Fibroblast of villous mesenchyme (primary cell): ENCODE measurements around the gene SPACA5B. TPM values are rescaled to one million over a fixed set of nuclear protein-coding genes. Genes with fewer than 3 reads are reported as not detected.
"Not testable (repeated sequence)": the region's sequence is repeated elsewhere in the genome, so short reads cannot be mapped to it uniquely, and the experiment has no call there.

Experiments
- DNase-seq: peaks from one replicate; pipeline ENCODE4 v3.0.0-alpha.2; 2010; ENCODE audit warnings: low read depth
- H3K4me3 ChIP-seq: 2 replicates; pipeline ENCODE4 v1.5.1; 2011; ENCODE audit warnings: low read depth, mild to moderate bottlenecking, low read length
- total RNA-seq: library from RNA; depleted of rRNA; stranded (reverse); fragments of >200 nt; gene quantifications from 2 replicates; pipeline ENCODE4 v1.2.3, GENCODE V29; 2012
- TF ChIP-seq, protein P1 (sequence below): IDR thresholded peaks from 2 replicates; pipeline ENCODE4 v1.5.1; 2012; ENCODE audit warnings: low read depth, mild to moderate bottlenecking, low read length; ENCODE audit not compliant: insufficient read depth

SPACA5B gene
- not detected in 2 replicates for total RNA-seq

DNA sequence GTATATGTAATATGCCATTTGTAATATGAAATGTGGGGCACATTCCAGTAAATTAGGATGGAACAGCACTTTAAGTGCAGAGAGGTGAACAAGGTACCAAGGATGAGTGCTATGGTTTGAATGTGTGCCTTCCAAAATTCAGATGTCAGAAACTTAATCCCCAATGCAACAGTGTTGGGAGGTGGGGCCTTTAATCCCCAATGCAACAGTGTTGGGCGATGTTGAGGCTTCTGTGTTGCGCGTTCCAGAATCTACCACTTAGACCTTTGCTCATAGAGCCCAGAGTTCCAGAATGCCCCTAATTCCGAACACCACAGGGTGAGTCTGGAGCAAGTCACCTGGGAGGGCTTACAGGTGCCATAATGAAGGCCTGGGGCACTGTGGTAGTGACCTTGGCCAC is at the start of gene SPACA5B:
Gene SPACA5B, plus strand, starts transcription at position 301 of the 400 bp plus-strand sequence. Its CDS starts 62 bp downstream, at position 363.
- not testable (repeated sequence) for H3K4me3 ChIP-seq, DNase-seq

GRCh38 chrX:48083212-48083611 is 47.2 kb upstream of the SPACA5B start:
- H3K4me3 ChIP-seq, result no peak overlapping the region
- TF ChIP-seq, protein P1, sequence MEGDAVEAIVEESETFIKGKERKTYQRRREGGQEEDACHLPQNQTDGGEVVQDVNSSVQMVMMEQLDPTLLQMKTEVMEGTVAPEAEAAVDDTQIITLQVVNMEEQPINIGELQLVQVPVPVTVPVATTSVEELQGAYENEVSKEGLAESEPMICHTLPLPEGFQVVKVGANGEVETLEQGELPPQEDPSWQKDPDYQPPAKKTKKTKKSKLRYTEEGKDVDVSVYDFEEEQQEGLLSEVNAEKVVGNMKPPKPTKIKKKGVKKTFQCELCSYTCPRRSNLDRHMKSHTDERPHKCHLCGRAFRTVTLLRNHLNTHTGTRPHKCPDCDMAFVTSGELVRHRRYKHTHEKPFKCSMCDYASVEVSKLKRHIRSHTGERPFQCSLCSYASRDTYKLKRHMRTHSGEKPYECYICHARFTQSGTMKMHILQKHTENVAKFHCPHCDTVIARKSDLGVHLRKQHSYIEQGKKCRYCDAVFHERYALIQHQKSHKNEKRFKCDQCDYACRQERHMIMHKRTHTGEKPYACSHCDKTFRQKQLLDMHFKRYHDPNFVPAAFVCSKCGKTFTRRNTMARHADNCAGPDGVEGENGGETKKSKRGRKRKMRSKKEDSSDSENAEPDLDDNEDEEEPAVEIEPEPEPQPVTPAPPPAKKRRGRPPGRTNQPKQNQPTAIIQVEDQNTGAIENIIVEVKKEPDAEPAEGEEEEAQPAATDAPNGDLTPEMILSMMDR, result peak; percentile 56
- peak; percentile 46 for DNase-seq

- H3K4me3 ChIP-seq, result no peak overlapping the region
- no peak for DNase-seq
- TF ChIP-seq, protein P1, result no peak
Measured at GRCh38 chrX:48083706-48084105, 46.7 kb upstream of the SPACA5B start.

DNA sequence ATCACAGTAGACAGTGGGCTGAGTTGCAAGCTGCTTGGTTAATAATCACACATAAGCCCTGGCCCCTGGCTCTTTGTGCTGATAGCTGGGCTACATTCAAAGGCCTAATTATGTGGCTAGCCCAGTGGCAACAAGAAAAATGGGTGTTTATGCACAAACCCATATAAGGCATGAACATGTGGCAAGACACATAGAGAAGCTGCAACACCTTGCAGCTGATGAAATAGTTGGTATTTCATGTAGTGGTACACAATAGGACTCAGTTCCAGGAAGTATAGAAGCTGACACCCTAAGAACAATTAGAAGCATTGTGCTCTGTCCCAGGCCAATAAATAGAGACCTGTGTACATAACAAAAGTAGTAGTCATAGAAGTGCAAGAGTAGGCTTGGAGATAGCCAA is 44.3 kb upstream of the SPACA5B start:
- TF ChIP-seq, protein P1, result no peak
- DNase-seq, result no peak
- H3K4me3 ChIP-seq, result no peak overlapping the region

GRCh38 chrX:48090123-48090522 is 40.3 kb upstream of the SPACA5B start:
- TF ChIP-seq, protein P1, result no peak
- peak; percentile 18 for DNase-seq
- H3K4me3 ChIP-seq, result no peak overlapping the region

DNA sequence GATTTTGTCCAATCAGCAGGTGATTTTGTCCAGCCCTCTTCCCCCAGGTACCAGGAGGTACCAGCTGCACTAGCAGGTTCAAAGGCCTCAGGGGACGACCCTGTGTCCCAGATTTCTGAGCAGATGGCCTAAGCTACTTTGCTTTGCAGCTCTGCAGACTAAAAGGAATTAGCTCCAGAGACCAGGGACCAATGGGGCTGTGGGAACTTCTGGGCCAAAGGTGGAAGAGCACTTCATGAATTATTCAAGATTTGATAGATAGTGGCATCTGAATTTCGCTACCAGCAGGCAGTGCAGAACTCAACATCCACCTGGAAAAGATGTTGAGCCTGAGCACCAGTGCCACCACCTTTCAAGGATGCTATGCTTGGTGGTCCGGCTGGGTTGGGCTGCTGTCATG is 37.9 kb upstream of the SPACA5B start:
- DNase-seq, H3K4me3 ChIP-seq: not testable (repeated sequence)

DNA sequence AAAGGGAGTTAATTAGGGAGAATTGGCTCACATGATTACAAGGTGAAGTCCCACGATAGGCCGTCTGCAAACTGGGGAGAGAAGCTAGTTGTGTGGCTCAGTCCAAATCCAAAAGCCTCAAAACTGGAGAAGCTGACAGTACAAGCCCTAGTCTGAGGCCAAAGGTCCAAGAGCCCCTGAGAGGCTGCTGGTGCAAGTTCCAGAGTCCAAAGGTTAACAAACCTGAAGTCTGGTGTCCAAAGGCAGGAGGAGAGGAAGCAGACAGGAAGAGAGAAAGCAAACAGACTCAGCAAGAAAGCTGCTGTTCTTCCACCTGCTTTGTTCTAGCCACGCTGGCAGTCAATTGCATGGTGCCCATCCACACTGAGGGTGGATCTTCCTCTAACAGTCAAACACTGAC is 29.0 kb upstream of the SPACA5B start:
- TF ChIP-seq, protein P1, result no peak
- no peak overlapping the region for H3K4me3 ChIP-seq
- no peak for DNase-seq

DNA sequence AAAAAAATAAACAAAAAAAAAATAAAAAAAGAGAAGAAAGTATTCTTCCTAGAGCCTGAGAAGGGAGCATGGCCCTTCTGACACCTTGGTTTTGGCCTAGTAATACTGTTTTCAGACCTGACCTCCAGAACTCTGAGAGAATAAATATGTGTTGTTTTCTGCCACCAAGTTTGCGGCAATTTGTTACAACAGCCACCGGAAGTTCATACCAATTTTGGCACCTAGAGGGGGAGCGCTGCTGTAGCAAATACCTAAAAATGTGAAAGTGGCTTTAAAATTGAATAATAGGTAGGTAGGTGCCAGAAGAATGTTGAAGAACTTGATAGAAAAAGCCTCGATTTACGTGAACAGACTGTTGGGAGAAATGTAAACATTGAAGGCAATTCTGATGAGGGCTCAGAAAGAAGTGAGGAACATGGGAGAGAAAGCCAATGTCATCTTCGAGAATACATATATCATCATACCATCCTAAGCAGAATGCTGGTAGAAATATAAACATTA is 27.5 kb upstream of the SPACA5B start:
- H3K4me3 ChIP-seq, result no peak overlapping the region
- TF ChIP-seq, protein P1, result no peak
- no peak for DNase-seq
